ENCODE measurements around the gene JKAMP.

The JKAMP gene

DNA sequence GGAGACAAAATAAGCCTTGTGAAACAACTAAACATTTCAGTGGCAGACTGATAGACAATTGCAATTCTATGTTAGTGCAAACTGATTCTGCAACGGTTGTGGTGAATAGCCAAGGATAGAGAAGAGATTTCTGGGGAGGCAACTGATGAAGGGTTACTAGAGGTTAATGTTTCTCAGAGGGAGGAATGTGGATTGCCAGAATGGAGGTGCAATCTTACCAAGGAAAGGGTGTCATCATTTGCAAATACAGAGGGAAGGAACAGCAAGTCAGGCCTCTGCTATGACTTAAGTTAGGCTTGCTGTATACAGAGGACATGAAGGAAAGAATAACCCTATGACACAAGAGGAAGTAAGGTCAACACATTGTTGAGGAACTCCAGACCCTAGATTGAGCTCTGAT lies 56.5 kb downstream of the JKAMP start:
- no peak for DNase-seq

- no peak for DNase-seq
These were observed 57.4 kb downstream of the JKAMP start for GRCh38 chr14:59541731-59542130.

DNA sequence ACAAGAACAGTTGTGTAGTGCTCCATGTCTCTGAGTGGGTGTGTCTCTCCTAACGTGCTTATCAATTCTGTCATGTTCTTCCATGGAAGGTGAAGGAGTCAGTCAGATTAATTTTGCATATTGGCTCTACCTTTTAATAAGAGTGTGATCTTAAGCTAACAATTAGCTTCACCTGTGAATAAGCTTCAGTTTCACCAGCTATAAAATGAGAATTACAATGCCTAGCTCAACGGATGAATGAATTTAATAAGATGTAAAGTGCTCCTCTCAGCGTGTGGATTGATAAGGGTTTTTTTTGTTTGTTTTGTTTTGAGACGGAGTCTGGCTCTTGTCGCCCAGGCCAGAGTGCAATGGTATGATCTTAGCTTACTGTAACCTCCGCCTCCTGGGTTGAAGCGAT lies 59.6 kb downstream of the JKAMP start:
- no peak for DNase-seq

- no peak for DNase-seq
These were observed 63.0 kb downstream of the JKAMP start for GRCh38 chr14:59547310-59547709.

Measured in fibroblast of skin of scalp (primary cell).